ENCODE results near the gene C14orf93. TPM values are rescaled to one million over a fixed set of nuclear protein-coding genes. Genes with fewer than 3 reads are reported as not detected.
A peak's percentile ranks its signal among the peaks of the same experiment; 100 is the strongest.

Gene C14orf93
- total RNA-seq, 2 donors from 2014 or later, result 13.5 to 15.2 TPM

- Mint-ChIP-seq H3K9me3 (peaks cover 0 to 2% of the 10 kb centered on the region in 2 donors), H3K4me3 (no peak overlapping the region), H3K27ac (no peak overlapping the region), H3K27me3 (ENCODE audit: low read depth) (no peaks in the 10 kb centered on the region), H3K4me1 (ENCODE audit: low read depth) (peaks cover 9% of the 10 kb centered on the region), H3K36me3 (ENCODE audit: insufficient read depth in 2 of 2) (no peaks in the 10 kb centered on the region)
- ATAC-seq (replicated peaks in 1 of 2) (no peak), DNase-seq (no peak)
These were observed 30.2 kb upstream of the C14orf93 start for GRCh38 chr14:23040100-23040499.

- DNase-seq, result no peak
- peaks cover 39% of the 10 kb centered on the region for H3K4me1 Mint-ChIP-seq (ENCODE audit: low read depth)
- peaks cover 0 to 2% of the 10 kb centered on the region in 2 donors for H3K9me3 Mint-ChIP-seq
- peak overlapping the region; percentile 88 to 97 for H3K4me3 Mint-ChIP-seq
- H3K27ac Mint-ChIP-seq, result peak overlapping the region; percentile 93
- no peaks in the 10 kb centered on the region for H3K27me3 Mint-ChIP-seq (ENCODE audit: low read depth)
- ATAC-seq (replicated peaks in 1 of 2), result no peak
- H3K36me3 Mint-ChIP-seq (ENCODE audit: insufficient read depth in 2 of 2), result peaks cover 13 to 28% of the 10 kb centered on the region in 2 donors
These were observed 25.6 kb upstream of the C14orf93 start for GRCh38 chr14:23035303-23036144.

- Mint-ChIP-seq H3K36me3 (ENCODE audit: insufficient read depth in 2 of 2) (peaks cover 13 to 29% of the 10 kb centered on the region in 2 donors), H3K27ac (peak within 1 kb of the TSS; percentile 93), H3K27me3 (ENCODE audit: low read depth) (no peaks in the 10 kb centered on the region), H3K9me3 (peaks cover 0 to 2% of the 10 kb centered on the region in 2 donors), H3K4me3 (peak within 1 kb of the TSS; percentile 88 to 97), H3K4me1 (ENCODE audit: low read depth) (peaks cover 39% of the 10 kb centered on the region)
- peak; percentile 93 to 94 for ATAC-seq (replicated peaks in 1 of 2)
- peak; percentile 86 to 93 for DNase-seq
These were observed 24.8 kb upstream of the C14orf93 start, which contains the start of gene PSMB5 for GRCh38 chr14:23034498-23035302. PSMB5 (minus strand) TSS chr14:23034900; CDS start chr14:23034881, 19 bp downstream.

- DNase-seq (no peak), ATAC-seq (replicated peaks in 1 of 2) (peak in 1 of 2 donors; percentile 11)
- H3K36me3 Mint-ChIP-seq (ENCODE audit: insufficient read depth in 2 of 2), result peaks cover 13 to 35% of the 10 kb centered on the region in 2 donors
- peaks cover 0 to 2% of the 10 kb centered on the region in 2 donors for H3K9me3 Mint-ChIP-seq
- H3K27me3 Mint-ChIP-seq (ENCODE audit: low read depth), result no peaks in the 10 kb centered on the region
- peak overlapping the region; percentile 88 to 97 for H3K4me3 Mint-ChIP-seq
- peaks cover 47% of the 10 kb centered on the region for H3K4me1 Mint-ChIP-seq (ENCODE audit: low read depth)
- peak overlapping the region; percentile 93 for H3K27ac Mint-ChIP-seq
These were observed 24.0 kb upstream of the C14orf93 start for GRCh38 chr14:23033801-23034497.

GRCh38 chr14:23033251-23033727 is 23.3 kb upstream of the C14orf93 start:
- Mint-ChIP-seq H3K9me3 (peaks cover 0 to 2% of the 10 kb centered on the region in 2 donors), H3K36me3 (ENCODE audit: insufficient read depth in 2 of 2) (peaks cover 14 to 35% of the 10 kb centered on the region in 2 donors), H3K4me3 (peak overlapping the region; percentile 88 to 97), H3K4me1 (ENCODE audit: low read depth) (peaks cover 52% of the 10 kb centered on the region), H3K27ac (peak overlapping the region; percentile 93), H3K27me3 (ENCODE audit: low read depth) (no peaks in the 10 kb centered on the region)
- ATAC-seq (replicated peaks in 1 of 2) (no peak), DNase-seq (no peak)

- Mint-ChIP-seq H3K36me3 (ENCODE audit: insufficient read depth in 2 of 2) (peaks cover 16 to 42% of the 10 kb centered on the region in 2 donors), H3K4me1 (ENCODE audit: low read depth) (peaks cover 62% of the 10 kb centered on the region), H3K4me3 (peak overlapping the region in 1 of 2 donors; percentile 49), H3K27me3 (ENCODE audit: low read depth) (no peaks in the 10 kb centered on the region), H3K9me3 (peaks cover 0 to 2% of the 10 kb centered on the region in 2 donors), H3K27ac (peak overlapping the region; percentile 87)
- no peak for DNase-seq
- ATAC-seq (replicated peaks in 1 of 2), result no peak
These were observed 21.0 kb upstream of the C14orf93 start for GRCh38 chr14:23030936-23031335.

- no peaks in the 10 kb centered on the region for H3K9me3 Mint-ChIP-seq
- peaks cover 14 to 54% of the 10 kb centered on the region in 2 donors for H3K36me3 Mint-ChIP-seq (ENCODE audit: insufficient read depth in 2 of 2)
- peaks cover 68% of the 10 kb centered on the region for H3K4me1 Mint-ChIP-seq (ENCODE audit: low read depth)
- peak overlapping the region; percentile 12 to 16 for H3K4me3 Mint-ChIP-seq
- ATAC-seq (replicated peaks in 1 of 2) (peak; percentile 65 to 73), DNase-seq (peak; percentile 22 to 24)
- no peaks in the 10 kb centered on the region for H3K27me3 Mint-ChIP-seq (ENCODE audit: low read depth)
- peak overlapping the region; percentile 96 for H3K27ac Mint-ChIP-seq
These were observed 18.9 kb upstream of the C14orf93 start for GRCh38 chr14:23028799-23029198.

- ATAC-seq (replicated peaks in 1 of 2) (peak; percentile 47 to 48), DNase-seq (peak in 1 of 2 donors; percentile 18)
- Mint-ChIP-seq H3K27me3 (ENCODE audit: low read depth) (no peaks in the 10 kb centered on the region), H3K9me3 (no peaks in the 10 kb centered on the region), H3K4me3 (peak overlapping the region; percentile 54 to 70), H3K27ac (peak overlapping the region; percentile 66), H3K36me3 (ENCODE audit: insufficient read depth in 2 of 2) (peaks cover 3 to 28% of the 10 kb centered on the region in 2 donors), H3K4me1 (ENCODE audit: low read depth) (peaks cover 79% of the 10 kb centered on the region)
These were observed 15.3 kb upstream of the C14orf93 start for GRCh38 chr14:23025151-23025814.

- Mint-ChIP-seq H3K4me1 (ENCODE audit: low read depth) (peaks cover 80% of the 10 kb centered on the region), H3K9me3 (no peaks in the 10 kb centered on the region), H3K36me3 (ENCODE audit: insufficient read depth in 2 of 2) (peaks cover 3 to 27% of the 10 kb centered on the region in 2 donors), H3K4me3 (peak overlapping the region; percentile 54 to 70), H3K27ac (peak overlapping the region; percentile 66), H3K27me3 (ENCODE audit: low read depth) (no peaks in the 10 kb centered on the region)
- DNase-seq, result no peak
- ATAC-seq (replicated peaks in 1 of 2), result peak; percentile 59 to 61
These were observed 14.7 kb upstream of the C14orf93 start for GRCh38 chr14:23024612-23025075.

GRCh38 chr14:23023795-23024152 is 13.8 kb upstream of the C14orf93 start:
- no peak for ATAC-seq (replicated peaks in 1 of 2)
- DNase-seq, result no peak
- H3K27ac Mint-ChIP-seq, result peak overlapping the region; percentile 25
- no peaks in the 10 kb centered on the region for H3K27me3 Mint-ChIP-seq (ENCODE audit: low read depth)
- H3K4me1 Mint-ChIP-seq (ENCODE audit: low read depth), result peaks cover 72% of the 10 kb centered on the region
- H3K9me3 Mint-ChIP-seq, result no peaks in the 10 kb centered on the region
- peak overlapping the region in 1 of 2 donors; percentile 13 for H3K4me3 Mint-ChIP-seq
- H3K36me3 Mint-ChIP-seq (ENCODE audit: insufficient read depth in 2 of 2), result peaks cover 3 to 21% of the 10 kb centered on the region in 2 donors

- H3K27ac Mint-ChIP-seq, result peak overlapping the region; percentile 58
- no peaks in the 10 kb centered on the region for H3K9me3 Mint-ChIP-seq
- H3K27me3 Mint-ChIP-seq (ENCODE audit: low read depth), result no peaks in the 10 kb centered on the region
- peak overlapping the region; percentile 16 to 60 for H3K4me3 Mint-ChIP-seq
- H3K4me1 Mint-ChIP-seq (ENCODE audit: low read depth), result peaks cover 68% of the 10 kb centered on the region
- no peak for DNase-seq
- ATAC-seq (replicated peaks in 1 of 2), result no peak
- peaks cover 2 to 21% of the 10 kb centered on the region in 2 donors for H3K36me3 Mint-ChIP-seq (ENCODE audit: insufficient read depth in 2 of 2)
These were observed 13.3 kb upstream of the C14orf93 start for GRCh38 chr14:23023022-23023794.
